ENCODE results near the gene EGFL6. TPM values are rescaled to one million over a fixed set of nuclear protein-coding genes. Genes with fewer than 3 reads are reported as not detected.

EGFL6 gene
- polyA plus RNA-seq, 1 of the 3 experiments (the other 2 are of a cell fraction): 0.25 TPM

DNA sequence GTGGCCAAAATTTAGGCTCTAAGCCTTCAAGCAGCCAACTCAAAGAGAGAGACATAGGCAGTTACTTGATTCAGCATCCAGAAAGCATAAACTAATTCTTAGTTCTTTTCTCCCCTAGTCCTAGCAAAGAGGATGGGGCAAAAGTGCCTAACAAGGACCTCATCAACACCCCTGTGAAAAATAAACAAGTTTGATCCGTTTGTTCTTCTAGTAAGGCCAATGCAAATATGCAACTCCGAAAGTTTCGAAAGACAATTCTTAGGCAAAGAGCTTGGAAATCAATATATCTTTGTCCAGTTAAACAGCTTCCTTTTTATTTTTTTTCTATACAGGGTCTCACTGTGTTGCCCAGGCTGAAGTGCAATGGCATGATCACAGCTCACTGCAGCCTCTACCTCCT lies 31.0 kb upstream of the EGFL6 start:
- Histone ChIP-seq H3K79me2 (ENCODE audit: insufficient read depth) (no peaks in the 10 kb centered on the region), H3K9me3 (no peaks in the 10 kb centered on the region), H3K36me3 (replicated peaks in 1 of 2; ENCODE audit: control insufficient read depth in 1 of 2, insufficient read depth in 2 of 2, low read length in 1 of 2) (no peaks in the 10 kb centered on the region), H4K20me1 (ENCODE audit: insufficient read depth) (no peaks in the 10 kb centered on the region), H3F3A (replicated peaks; ENCODE audit: insufficient read depth) (no peaks in the 10 kb centered on the region), H3K9me2 (no peaks in the 10 kb centered on the region), H3K4me1 (ENCODE audit: control insufficient read depth in 1 of 2, insufficient read depth in 2 of 2, low read depth in 1 of 2, low read length in 1 of 2) (no peaks in the 10 kb centered on the region), H3K27ac (ENCODE audit: low read depth in 2 of 2, low read length in 1 of 2) (no peak overlapping the region), H2AFZ (ENCODE audit: low read depth) (no peak overlapping the region), H3K4me3 (ENCODE audit: low read depth in 2 of 2, low read length in 1 of 2) (no peak overlapping the region), H3K4me2 (no peak overlapping the region), H3K27me3 (ENCODE audit: insufficient read depth) (no peaks in the 10 kb centered on the region), H3K9ac (no peak overlapping the region)
- no peak for DNase-seq
- no peak for TF ChIP-seq TAF1 (IDR thresholded peaks at IDR 0.05; ENCODE audit: borderline replicate concordance, low read depth, low read length)
- TF ChIP-seq, protein P1, sequence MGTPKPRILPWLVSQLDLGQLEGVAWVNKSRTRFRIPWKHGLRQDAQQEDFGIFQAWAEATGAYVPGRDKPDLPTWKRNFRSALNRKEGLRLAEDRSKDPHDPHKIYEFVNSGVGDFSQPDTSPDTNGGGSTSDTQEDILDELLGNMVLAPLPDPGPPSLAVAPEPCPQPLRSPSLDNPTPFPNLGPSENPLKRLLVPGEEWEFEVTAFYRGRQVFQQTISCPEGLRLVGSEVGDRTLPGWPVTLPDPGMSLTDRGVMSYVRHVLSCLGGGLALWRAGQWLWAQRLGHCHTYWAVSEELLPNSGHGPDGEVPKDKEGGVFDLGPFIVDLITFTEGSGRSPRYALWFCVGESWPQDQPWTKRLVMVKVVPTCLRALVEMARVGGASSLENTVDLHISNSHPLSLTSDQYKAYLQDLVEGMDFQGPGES (IDR thresholded peaks at IDR 0.05; ENCODE audit: low read depth, low read length): no peak
- TF ChIP-seq MEF2A (IDR thresholded peaks at IDR 0.05; ENCODE audit: borderline replicate concordance, low read depth): no peak
- no peak for TF ChIP-seq SMC3 (IDR thresholded peaks at IDR 0.05; ENCODE audit: low read depth, low read length)
- no peak for TF ChIP-seq FOSL2 (IDR thresholded peaks at IDR 0.05; ENCODE audit: borderline replicate concordance, low read depth)
- TF ChIP-seq, protein P2, sequence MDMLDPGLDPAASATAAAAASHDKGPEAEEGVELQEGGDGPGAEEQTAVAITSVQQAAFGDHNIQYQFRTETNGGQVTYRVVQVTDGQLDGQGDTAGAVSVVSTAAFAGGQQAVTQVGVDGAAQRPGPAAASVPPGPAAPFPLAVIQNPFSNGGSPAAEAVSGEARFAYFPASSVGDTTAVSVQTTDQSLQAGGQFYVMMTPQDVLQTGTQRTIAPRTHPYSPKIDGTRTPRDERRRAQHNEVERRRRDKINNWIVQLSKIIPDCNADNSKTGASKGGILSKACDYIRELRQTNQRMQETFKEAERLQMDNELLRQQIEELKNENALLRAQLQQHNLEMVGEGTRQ (IDR thresholded peaks at IDR 0.05; ENCODE audit: borderline replicate concordance, low read depth, low read length): no peak
- no peak for TF ChIP-seq RCOR1 (IDR thresholded peaks at IDR 0.05; ENCODE audit: low read length)
- no peak for TF ChIP-seq EP300 (IDR thresholded peaks at IDR 0.05; ENCODE audit: borderline replicate concordance in 1 of 2, low read depth in 1 of 2, low read length in 1 of 2)
- no peak for TF ChIP-seq SIN3A (IDR thresholded peaks at IDR 0.05; ENCODE audit: borderline replicate concordance, low read depth, low read length)
- TF ChIP-seq RXRA (IDR thresholded peaks at IDR 0.05; ENCODE audit: borderline replicate concordance, low read depth): no peak
- TF ChIP-seq, protein P3, sequence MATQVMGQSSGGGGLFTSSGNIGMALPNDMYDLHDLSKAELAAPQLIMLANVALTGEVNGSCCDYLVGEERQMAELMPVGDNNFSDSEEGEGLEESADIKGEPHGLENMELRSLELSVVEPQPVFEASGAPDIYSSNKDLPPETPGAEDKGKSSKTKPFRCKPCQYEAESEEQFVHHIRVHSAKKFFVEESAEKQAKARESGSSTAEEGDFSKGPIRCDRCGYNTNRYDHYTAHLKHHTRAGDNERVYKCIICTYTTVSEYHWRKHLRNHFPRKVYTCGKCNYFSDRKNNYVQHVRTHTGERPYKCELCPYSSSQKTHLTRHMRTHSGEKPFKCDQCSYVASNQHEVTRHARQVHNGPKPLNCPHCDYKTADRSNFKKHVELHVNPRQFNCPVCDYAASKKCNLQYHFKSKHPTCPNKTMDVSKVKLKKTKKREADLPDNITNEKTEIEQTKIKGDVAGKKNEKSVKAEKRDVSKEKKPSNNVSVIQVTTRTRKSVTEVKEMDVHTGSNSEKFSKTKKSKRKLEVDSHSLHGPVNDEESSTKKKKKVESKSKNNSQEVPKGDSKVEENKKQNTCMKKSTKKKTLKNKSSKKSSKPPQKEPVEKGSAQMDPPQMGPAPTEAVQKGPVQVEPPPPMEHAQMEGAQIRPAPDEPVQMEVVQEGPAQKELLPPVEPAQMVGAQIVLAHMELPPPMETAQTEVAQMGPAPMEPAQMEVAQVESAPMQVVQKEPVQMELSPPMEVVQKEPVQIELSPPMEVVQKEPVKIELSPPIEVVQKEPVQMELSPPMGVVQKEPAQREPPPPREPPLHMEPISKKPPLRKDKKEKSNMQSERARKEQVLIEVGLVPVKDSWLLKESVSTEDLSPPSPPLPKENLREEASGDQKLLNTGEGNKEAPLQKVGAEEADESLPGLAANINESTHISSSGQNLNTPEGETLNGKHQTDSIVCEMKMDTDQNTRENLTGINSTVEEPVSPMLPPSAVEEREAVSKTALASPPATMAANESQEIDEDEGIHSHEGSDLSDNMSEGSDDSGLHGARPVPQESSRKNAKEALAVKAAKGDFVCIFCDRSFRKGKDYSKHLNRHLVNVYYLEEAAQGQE (IDR thresholded peaks at IDR 0.05; ENCODE audit: low read depth, low read length): no peak
- TF ChIP-seq, protein P4, sequence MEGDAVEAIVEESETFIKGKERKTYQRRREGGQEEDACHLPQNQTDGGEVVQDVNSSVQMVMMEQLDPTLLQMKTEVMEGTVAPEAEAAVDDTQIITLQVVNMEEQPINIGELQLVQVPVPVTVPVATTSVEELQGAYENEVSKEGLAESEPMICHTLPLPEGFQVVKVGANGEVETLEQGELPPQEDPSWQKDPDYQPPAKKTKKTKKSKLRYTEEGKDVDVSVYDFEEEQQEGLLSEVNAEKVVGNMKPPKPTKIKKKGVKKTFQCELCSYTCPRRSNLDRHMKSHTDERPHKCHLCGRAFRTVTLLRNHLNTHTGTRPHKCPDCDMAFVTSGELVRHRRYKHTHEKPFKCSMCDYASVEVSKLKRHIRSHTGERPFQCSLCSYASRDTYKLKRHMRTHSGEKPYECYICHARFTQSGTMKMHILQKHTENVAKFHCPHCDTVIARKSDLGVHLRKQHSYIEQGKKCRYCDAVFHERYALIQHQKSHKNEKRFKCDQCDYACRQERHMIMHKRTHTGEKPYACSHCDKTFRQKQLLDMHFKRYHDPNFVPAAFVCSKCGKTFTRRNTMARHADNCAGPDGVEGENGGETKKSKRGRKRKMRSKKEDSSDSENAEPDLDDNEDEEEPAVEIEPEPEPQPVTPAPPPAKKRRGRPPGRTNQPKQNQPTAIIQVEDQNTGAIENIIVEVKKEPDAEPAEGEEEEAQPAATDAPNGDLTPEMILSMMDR (IDR thresholded peaks at IDR 0.05): no peak
- POLR2A ChIA-PET: no interaction called here
- CTCF ChIA-PET: no interaction called here
- 43% methylated on average over 3 of the region's 3 CpGs for WGBS (ENCODE audit: low lambda C conversion rate)

Measured in SK-N-SH (cell line).